HepG2 (cell line): ENCODE results near the gene THOC6. TPM values are rescaled to one million over a fixed set of nuclear protein-coding genes. Genes with fewer than 3 reads are reported as not detected.

ENCODE experiments used
- ATF4 ChIP-seq, 2 experiments: fragments of 450-650 bp in 1 of 2; sonication (generic) in 1 of 2; formaldehyde crosslinking; IDR thresholded peaks; 2 replicates each; pipeline versions ENCODE4 v1.5.0 to v1.8.0; 2020 to 2022; ENCODE audit warnings: mild to moderate bottlenecking in 1 of 2, missing genetic modification reagents in 1 of 2
- ATF7 ChIP-seq, 2 experiments: fragments of 450-650 bp in 1 of 2; sonication (generic) in 1 of 2; formaldehyde crosslinking in 1 of 2; IDR thresholded peaks; 2 replicates each; pipeline versions ENCODE4 v1.4.0 to v1.6.1; 2016 to 2020; ENCODE audit warnings: antibody characterized with exemption in 1 of 2, mild to moderate bottlenecking in 1 of 2, missing genetic modification reagents in 1 of 2
- BCL6 ChIP-seq: IDR thresholded peaks from 2 replicates; pipeline ENCODE4 v1.6.1; 2016; ENCODE audit warnings: missing genetic modification reagents, missing compliant biosample characterization
- CEBPB ChIP-seq: IDR thresholded peaks from 2 replicates; pipeline ENCODE4 v1.6.1; 2011; ENCODE audit warnings: low read depth, low read length, improper control_type of control experiment, borderline replicate concordance
- DZIP1 ChIP-seq: sonication (generic); formaldehyde crosslinking; IDR thresholded peaks from 2 replicates; pipeline ENCODE4 v1.5.0; 2020; ENCODE audit warnings: mild to moderate bottlenecking, missing genetic modification reagents
- GABPB1 ChIP-seq: IDR thresholded peaks from 2 replicates; pipeline ENCODE4 v1.6.1; 2016; ENCODE audit warnings: mild to moderate bottlenecking, missing genetic modification reagents, moderate library complexity, missing compliant biosample characterization
- MAZ ChIP-seq, 2 experiments: sonication (generic) in 1 of 2; formaldehyde crosslinking in 1 of 2; IDR thresholded peaks; 2 replicates each; pipeline versions ENCODE4 v1.5.0 to v1.6.1; 2012 to 2020; ENCODE audit warnings: low read depth in 2 of 2, mild to moderate bottlenecking in 2 of 2, borderline replicate concordance in 1 of 2, improper control_type of control experiment in 1 of 2, low read length in 1 of 2, missing genetic modification reagents in 1 of 2, moderate library complexity in 1 of 2
- MTF1 ChIP-seq: sonication (generic); formaldehyde crosslinking; IDR thresholded peaks from 2 replicates; pipeline ENCODE4 v1.5.0; 2020; ENCODE audit warnings: missing genetic modification reagents
- PRMT3 ChIP-seq: sonication (generic); formaldehyde crosslinking; IDR thresholded peaks from 2 replicates; pipeline ENCODE4 v1.8.1; 2022; ENCODE audit warnings: low read depth, mild to moderate bottlenecking, moderate library complexity, missing genetic modification reagents, borderline replicate concordance
- SOX5 ChIP-seq: IDR thresholded peaks from 2 replicates; pipeline ENCODE4 v1.6.1; 2016; ENCODE audit warnings: borderline replicate concordance
- YEATS2 ChIP-seq: sonication (generic); formaldehyde crosslinking; IDR thresholded peaks from 2 replicates; pipeline ENCODE4 v1.4.0; 2020; ENCODE audit warnings: missing genetic modification reagents, borderline replicate concordance
- ZBTB21 ChIP-seq: sonication (generic); formaldehyde crosslinking; IDR thresholded peaks from 2 replicates; pipeline ENCODE4 v1.4.0; 2020; ENCODE audit warnings: missing genetic modification reagents
- ZBTB46 ChIP-seq: sonication (generic); formaldehyde crosslinking; IDR thresholded peaks from 2 replicates; pipeline ENCODE4 v1.4.0; 2020; ENCODE audit warnings: mild to moderate bottlenecking, missing genetic modification reagents, borderline replicate concordance
- ZNF333 ChIP-seq: sonication (generic); formaldehyde crosslinking; IDR thresholded peaks from 2 replicates; pipeline ENCODE4 v1.4.0; 2020; ENCODE audit warnings: mild to moderate bottlenecking, missing genetic modification reagents, borderline replicate concordance
- ZNF687 ChIP-seq: sonication (generic); formaldehyde crosslinking; IDR thresholded peaks from 2 replicates; pipeline ENCODE4 v1.5.1; 2020; ENCODE audit warnings: mild to moderate bottlenecking, missing genetic modification reagents, moderate library complexity
- ZNF782 ChIP-seq: sonication (generic); formaldehyde crosslinking; IDR thresholded peaks from 2 replicates; pipeline ENCODE4 v1.4.0; 2020; ENCODE audit warnings: missing genetic modification reagents, mild to moderate bottlenecking, borderline replicate concordance
- polyA plus RNA-seq, 8 experiments: library from polyadenylated mRNA; depleted of rRNA in 3 of 8; stranded (reverse) in 7 of 8; unstranded in 1 of 8; fragments of >200 nt; fragmentation: Illumina TruSeq in 4 of 8; extraction: Trizol in 4 of 8; gene quantifications; 2 replicates each; pipeline versions ENCODE4 v1.2.1 to v1.2.3, GENCODE V29; 2011 to 2016; ENCODE audit warnings: low read depth in 4 of 8, missing spikeins in 1 of 8, mixed read lengths in 1 of 8; ENCODE audit not compliant: insufficient read depth in 1 of 8
- total RNA-seq, 5 experiments: library from RNA; depleted of rRNA; stranded (reverse); fragments of >200 nt; fragmentation: Illumina TruSeq; extraction: Trizol; gene quantifications; 2 replicates each; pipeline ENCODE4 v1.2.3, GENCODE V29; 2016; ENCODE audit warnings: low read depth in 1 of 5

Gene THOC6
- total and polyA plus RNA-seq, 2 of the 13 experiments (the other 11 are each of a cell fraction or from before 2014, with no cell fraction given), result 32.1 to 37.0 TPM

- TF ChIP-seq ZNF782 (CRISPR knock-in tag) (no peak), MTF1 (CRISPR knock-in tag) (no peak), GABPB1 (CRISPR knock-in tag) (0 out of 2 replicates have a peak, but pooled peaks have one; percentile 11), BCL6 (CRISPR knock-in tag) (peak; percentile 29; the same call in 1 of the 2 replicates), CEBPB (peak; percentile 97), ATF7 (IDR thresholded peaks at IDR 0.05) (peak; percentile 62), ATF7 (CRISPR knock-in tag; IDR thresholded peaks at IDR 0.05) (no peak), ZBTB21 (peak; percentile 73), ZNF687 (CRISPR knock-in tag) (peak; percentile 21; the same call in 1 of the 2 replicates), SOX5 (CRISPR knock-in tag) (peak; percentile 81; the same call in 1 of the 2 replicates), MAZ (IDR thresholded peaks at IDR 0.05; ENCODE audit: borderline replicate concordance, low read depth, low read length) (no peak), MAZ (CRISPR knock-in tag; IDR thresholded peaks at IDR 0.05; ENCODE audit: low read depth) (0 out of 2 replicates have a peak, but pooled peaks have one; percentile 38), ZBTB46 (CRISPR knock-in tag) (no peak), ZNF333 (CRISPR knock-in tag) (no peak), PRMT3 (CRISPR knock-in tag) (no peak), ATF4 (CRISPR knock-in tag; IDR thresholded peaks at IDR 0.05) (peak in 1 of 2 experiments; percentile 96; a peak in 2 of 4 replicates), YEATS2 (CRISPR knock-in tag) (0 out of 2 replicates have a peak, but pooled peaks have one; percentile 31), DZIP1 (CRISPR knock-in tag) (no peak)
Observed at GRCh38 chr16:3038256-3038655, 14.4 kb downstream of the THOC6 start (continued).
